ENCODE results near the gene DNM2.
A peak's percentile ranks its signal among the peaks of the same experiment; 100 is the strongest.

The DNM2 gene

GRCh38 chr19:10826231-10826630 is 108.4 kb downstream of the DNM2 start:
- Histone ChIP-seq H3K27ac (ENCODE audit: extremely low read depth, low read depth, low read length) (no peak overlapping the region), H3K4me3 (ENCODE audit: low read depth, low read length) (no peak overlapping the region), H3K36me3 (ENCODE audit: control insufficient read depth in 2 of 2, insufficient read depth in 1 of 2, low read length in 2 of 2) (peaks cover 24 to 70% of the 10 kb centered on the region in 2 experiments; a peak in 2 of 3 replicates), H3K9me3 (ENCODE audit: control insufficient read depth, insufficient read depth, low read depth, low read length) (no peaks in the 10 kb centered on the region), H3K4me1 (ENCODE audit: control insufficient read depth, insufficient read depth, low read length) (no peaks in the 10 kb centered on the region)
- CTCF ChIA-PET: no interaction called here
- no peak for TF ChIP-seq ELK4 (IDR thresholded peaks at IDR 0.05; ENCODE audit: borderline replicate concordance, low read depth, low read length)
- POLR2A ChIA-PET: interaction anchor here (2.7 kb wide), 1 partner anchor 10 kb away, joined by 11 read pairs; the partner anchor contains the start of gene TMED1

GRCh38 chr19:10826846-10827245 is 109.0 kb downstream of the DNM2 start:
- H3K27ac ChIP-seq (ENCODE audit: extremely low read depth, low read depth, low read length): no peak overlapping the region
- no peak for TF ChIP-seq ZNF837 (tag by site-specific recombination; IDR thresholded peaks at IDR 0.05)
- no peak for TF ChIP-seq ZNF777 (tag by site-specific recombination; IDR thresholded peaks at IDR 0.05; ENCODE audit: borderline replicate concordance)
- no peak for TF ChIP-seq ZNF292 (tag by site-specific recombination; IDR thresholded peaks at IDR 0.05; ENCODE audit: borderline replicate concordance, low read depth)
- no peak for TF ChIP-seq ZNF830 (tag by site-specific recombination; IDR thresholded peaks at IDR 0.05; ENCODE audit: low read depth)
- TF ChIP-seq PRDM6 (tag by site-specific recombination; IDR thresholded peaks at IDR 0.05): no peak
- TF ChIP-seq ZNF121 (tag by site-specific recombination; IDR thresholded peaks at IDR 0.05): peak; percentile 76; the same call in 1 of the 2 replicates
- TF ChIP-seq SCRT2 (tag by site-specific recombination; IDR thresholded peaks at IDR 0.05): peak; percentile 57; the same call in 1 of the 2 replicates
- TF ChIP-seq WT1 (tag by site-specific recombination; IDR thresholded peaks at IDR 0.05): no peak
- H3K4me3 ChIP-seq (ENCODE audit: low read depth, low read length): no peak overlapping the region
- POLR2A ChIA-PET: interaction anchor here (0.7 to 2.7 kb wide), 2 partner anchors 9 to 102 kb away, joined by 3 to 11 read pairs; partner anchors contain the start of gene TMED1
- peaks cover 21 to 70% of the 10 kb centered on the region in 2 experiments; a peak in 2 of 3 replicates for H3K36me3 ChIP-seq (ENCODE audit: control insufficient read depth in 2 of 2, insufficient read depth in 1 of 2, low read length in 2 of 2)
- H3K9me3 ChIP-seq (ENCODE audit: control insufficient read depth, insufficient read depth, low read depth, low read length): no peaks in the 10 kb centered on the region
- CTCF ChIA-PET: interaction anchor here (0.7 kb wide), 1 partner anchor 512 kb away, joined by 3 read pairs; no protein-coding TSS in a partner anchor
- H3K4me1 ChIP-seq (ENCODE audit: control insufficient read depth, insufficient read depth, low read length): no peaks in the 10 kb centered on the region

- H3K27ac ChIP-seq (ENCODE audit: extremely low read depth, low read depth, low read length): no peak overlapping the region
- H3K4me3 ChIP-seq (ENCODE audit: low read depth, low read length): no peak overlapping the region
- peaks cover 14 to 81% of the 10 kb centered on the region in 2 experiments; a peak in 2 of 3 replicates for H3K36me3 ChIP-seq (ENCODE audit: control insufficient read depth in 2 of 2, insufficient read depth in 1 of 2, low read length in 2 of 2)
- CTCF ChIA-PET: interaction anchor here (0.5 to 2.5 kb wide), 8 partner anchors 8 to 121 kb away, joined by 3 to 13 read pairs (median 4); partner anchors contain the start of gene DNM2
- H3K9me3 ChIP-seq (ENCODE audit: control insufficient read depth, insufficient read depth, low read depth, low read length): no peaks in the 10 kb centered on the region
- H3K4me1 ChIP-seq (ENCODE audit: control insufficient read depth, insufficient read depth, low read length): no peaks in the 10 kb centered on the region
- POLR2A ChIA-PET: interaction anchor here (1.1 kb wide), 1 partner anchor 112 kb away, joined by 4 read pairs; the partner anchor contains the start of gene DNM2
- TF ChIP-seq ZNF223 (tag by site-specific recombination; IDR thresholded peaks at IDR 0.05) (no peak), BCL6B (tag by site-specific recombination; IDR thresholded peaks at IDR 0.05) (no peak), ZNF596 (tag by site-specific recombination; IDR thresholded peaks at IDR 0.05) (no peak), ZNF600 (tag by site-specific recombination; IDR thresholded peaks at IDR 0.05) (peak; percentile 94), ZNF155 (tag by site-specific recombination; IDR thresholded peaks at IDR 0.05) (no peak), ZNF146 (tag by site-specific recombination; IDR thresholded peaks at IDR 0.05) (no peak), HIC1 (tag by site-specific recombination; IDR thresholded peaks at IDR 0.05) (peak; percentile 70; the same call in 1 of the 2 replicates), YY2 (tag by site-specific recombination; IDR thresholded peaks at IDR 0.05) (no peak), SCRT2 (tag by site-specific recombination; IDR thresholded peaks at IDR 0.05) (peak; percentile 64; the same call in 1 of the 2 replicates), ZNF266 (tag by site-specific recombination; IDR thresholded peaks at IDR 0.05; ENCODE audit: low read depth) (no peak), ZNF670 (tag by site-specific recombination; IDR thresholded peaks at IDR 0.05; ENCODE audit: low read depth) (no peak), ZNF558 (tag by site-specific recombination; IDR thresholded peaks at IDR 0.05) (no peak), PRDM1 (tag by site-specific recombination; IDR thresholded peaks at IDR 0.05) (no peak), ZNF501 (tag by site-specific recombination; IDR thresholded peaks at IDR 0.05) (no peak), ZNF571 (tag by site-specific recombination; IDR thresholded peaks at IDR 0.05) (no peak), ZBTB1 (tag by site-specific recombination; IDR thresholded peaks at IDR 0.05) (no peak)
Measured at GRCh38 chr19:10828981-10829821, 111.3 kb downstream of the DNM2 start.
